LNCAP (cell line): ENCODE data around the gene SLC26A1.

Experiments
- TF ChIP-seq, protein P1 (sequence below): fragments of 450-650 bp; IDR thresholded peaks from 2 replicates; pipeline ENCODE4 v1.5.1; 2017; ENCODE audit warnings: mild to moderate bottlenecking

Gene SLC26A1

DNA sequence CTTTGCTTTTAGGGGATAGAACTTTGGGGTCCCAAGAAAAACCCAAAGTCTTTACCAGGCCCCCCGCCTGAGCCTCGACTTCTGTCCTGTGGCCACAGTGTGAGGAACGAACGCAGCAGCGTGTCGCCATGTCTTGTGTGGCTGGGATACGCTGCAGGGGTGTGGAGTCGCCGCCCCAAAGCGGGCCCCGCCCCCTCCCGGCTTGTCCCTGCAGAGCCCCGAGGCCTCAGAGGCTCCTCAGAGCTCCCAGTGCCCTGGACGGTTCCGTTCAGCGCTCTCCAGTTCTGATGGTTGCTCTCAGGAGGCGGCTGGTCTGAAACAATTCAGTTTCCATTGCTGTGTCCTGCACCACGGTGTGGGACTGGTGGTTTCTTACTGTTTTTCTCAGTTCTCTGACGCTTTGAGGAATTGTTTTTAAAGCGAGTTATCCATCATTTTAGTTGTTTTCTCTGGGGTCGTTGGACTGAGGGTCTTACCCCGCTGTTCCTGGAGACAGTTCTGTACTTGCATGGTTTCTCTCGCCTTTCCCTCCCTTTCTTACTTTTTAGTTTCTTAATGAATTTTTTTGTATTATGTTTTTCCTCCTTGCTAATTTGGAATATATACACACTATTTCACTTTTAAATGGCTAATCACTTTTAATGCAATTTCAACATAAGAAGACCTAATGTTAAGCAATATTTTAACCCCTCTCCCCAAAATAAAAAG lies 7.9 kb downstream of the SLC26A1 start:
- TF ChIP-seq, protein P1, sequence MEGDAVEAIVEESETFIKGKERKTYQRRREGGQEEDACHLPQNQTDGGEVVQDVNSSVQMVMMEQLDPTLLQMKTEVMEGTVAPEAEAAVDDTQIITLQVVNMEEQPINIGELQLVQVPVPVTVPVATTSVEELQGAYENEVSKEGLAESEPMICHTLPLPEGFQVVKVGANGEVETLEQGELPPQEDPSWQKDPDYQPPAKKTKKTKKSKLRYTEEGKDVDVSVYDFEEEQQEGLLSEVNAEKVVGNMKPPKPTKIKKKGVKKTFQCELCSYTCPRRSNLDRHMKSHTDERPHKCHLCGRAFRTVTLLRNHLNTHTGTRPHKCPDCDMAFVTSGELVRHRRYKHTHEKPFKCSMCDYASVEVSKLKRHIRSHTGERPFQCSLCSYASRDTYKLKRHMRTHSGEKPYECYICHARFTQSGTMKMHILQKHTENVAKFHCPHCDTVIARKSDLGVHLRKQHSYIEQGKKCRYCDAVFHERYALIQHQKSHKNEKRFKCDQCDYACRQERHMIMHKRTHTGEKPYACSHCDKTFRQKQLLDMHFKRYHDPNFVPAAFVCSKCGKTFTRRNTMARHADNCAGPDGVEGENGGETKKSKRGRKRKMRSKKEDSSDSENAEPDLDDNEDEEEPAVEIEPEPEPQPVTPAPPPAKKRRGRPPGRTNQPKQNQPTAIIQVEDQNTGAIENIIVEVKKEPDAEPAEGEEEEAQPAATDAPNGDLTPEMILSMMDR, result no peak

DNA sequence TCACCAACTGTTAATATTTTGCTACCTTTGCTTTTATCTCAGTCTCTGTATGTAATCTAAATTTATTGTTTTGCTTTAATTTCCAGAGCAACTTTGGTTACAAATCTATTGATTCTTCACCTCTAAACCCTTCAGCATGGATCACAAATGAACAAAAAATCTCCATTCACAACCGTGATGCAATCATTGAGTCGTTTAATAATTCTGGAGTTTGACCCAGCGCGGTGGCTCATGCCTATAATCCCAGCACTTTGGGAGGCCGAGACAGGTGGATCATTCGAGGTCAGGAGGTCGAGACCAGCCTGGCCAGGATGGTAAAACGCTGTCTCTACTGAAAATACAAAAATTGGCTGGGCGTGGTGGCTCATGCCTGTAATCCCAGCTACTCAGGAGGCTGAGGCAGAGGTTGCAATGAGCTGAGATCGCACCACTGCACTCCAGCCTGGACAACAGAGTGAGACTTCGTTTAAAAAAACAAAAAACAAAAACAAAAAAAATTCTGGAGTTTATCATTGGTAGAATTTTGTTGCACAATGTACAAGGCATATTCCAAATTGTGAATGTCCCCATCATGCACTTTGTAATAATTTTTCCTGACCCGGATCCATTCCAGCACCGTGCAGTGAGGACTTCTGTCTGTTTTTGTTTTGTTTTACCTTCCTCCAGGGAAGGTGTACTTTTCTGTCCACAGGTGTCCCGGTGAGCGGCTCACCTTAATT lies 8.7 kb downstream of the SLC26A1 start:
- TF ChIP-seq, protein P1, result no peak

DNA sequence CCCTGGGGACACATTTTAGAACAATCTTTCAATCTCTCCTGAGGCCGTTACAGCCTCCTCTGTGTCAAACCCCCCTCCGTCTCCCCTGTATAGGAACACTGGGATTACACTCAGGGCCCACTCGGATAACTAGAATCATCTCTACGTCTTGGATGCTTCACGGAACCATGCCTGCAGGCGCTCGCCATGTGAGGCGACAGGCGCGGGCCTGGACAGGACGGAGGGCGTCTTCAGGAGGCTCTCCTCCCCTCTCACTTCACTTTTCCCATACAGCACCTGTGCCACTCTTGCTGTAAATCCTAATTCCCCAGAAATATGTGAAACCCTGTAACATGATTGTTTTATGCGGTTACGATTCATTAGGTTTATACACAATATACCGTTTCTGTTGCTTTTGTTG lies 10.4 kb downstream of the SLC26A1 start:
- TF ChIP-seq, protein P1, result no peak

DNA sequence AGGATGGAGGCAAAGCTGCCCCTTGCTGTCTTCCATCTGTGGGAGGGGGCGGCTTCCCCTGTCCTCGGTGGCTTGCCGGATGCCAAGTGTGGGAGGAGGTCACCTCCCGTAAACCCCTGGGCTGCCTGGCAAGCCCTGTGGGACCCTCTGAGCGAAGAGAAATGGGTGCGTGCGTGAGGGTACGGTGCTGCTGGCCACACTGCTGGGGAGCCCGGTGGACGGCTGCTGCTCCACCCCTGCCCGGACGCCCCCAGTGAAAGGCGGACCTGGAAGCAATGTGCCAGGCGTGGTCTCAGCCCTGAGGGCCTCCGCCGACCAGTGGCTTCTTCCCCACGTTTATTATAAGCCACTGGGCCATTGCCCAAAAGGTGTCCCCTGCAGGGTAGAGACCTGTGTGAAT lies 10.9 kb downstream of the SLC26A1 start:
- TF ChIP-seq, protein P1, result no peak

DNA sequence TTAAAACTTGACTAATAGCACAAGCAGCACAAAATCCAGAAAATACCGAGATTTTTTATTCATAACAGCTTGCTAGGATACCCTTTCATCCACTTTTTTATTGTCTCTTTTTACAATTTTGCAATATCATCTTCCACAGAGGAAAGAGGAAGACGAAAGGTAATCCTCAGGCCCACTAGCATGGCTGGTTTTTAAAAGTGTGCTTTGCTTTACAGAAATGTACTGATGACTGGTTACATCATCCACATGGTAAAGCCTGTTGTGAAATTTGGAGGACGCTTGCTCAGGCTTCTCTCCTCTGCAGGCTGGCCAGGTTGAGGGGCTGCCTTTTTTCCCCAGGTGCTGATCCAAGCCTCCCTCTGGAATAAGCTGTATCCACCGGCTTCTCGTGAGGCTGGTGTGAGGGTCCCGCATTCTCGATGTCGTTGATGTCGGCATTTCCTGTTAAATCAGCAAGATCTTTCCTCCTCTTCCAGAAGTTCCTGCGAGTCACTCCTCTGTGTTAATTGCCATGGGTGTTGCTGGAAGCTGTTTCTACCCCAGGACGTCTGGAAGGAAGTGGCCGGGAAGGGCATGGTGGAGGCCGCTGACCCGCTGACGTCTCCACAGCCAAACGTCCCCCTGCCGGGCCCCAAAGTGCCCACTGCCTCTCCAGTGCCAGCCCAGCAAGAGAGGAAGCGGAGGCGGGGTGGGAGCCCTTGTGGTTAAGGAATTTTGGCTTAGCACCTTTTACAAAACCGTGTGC lies 14.1 kb downstream of the SLC26A1 start:
- TF ChIP-seq, protein P1, result no peak

DNA sequence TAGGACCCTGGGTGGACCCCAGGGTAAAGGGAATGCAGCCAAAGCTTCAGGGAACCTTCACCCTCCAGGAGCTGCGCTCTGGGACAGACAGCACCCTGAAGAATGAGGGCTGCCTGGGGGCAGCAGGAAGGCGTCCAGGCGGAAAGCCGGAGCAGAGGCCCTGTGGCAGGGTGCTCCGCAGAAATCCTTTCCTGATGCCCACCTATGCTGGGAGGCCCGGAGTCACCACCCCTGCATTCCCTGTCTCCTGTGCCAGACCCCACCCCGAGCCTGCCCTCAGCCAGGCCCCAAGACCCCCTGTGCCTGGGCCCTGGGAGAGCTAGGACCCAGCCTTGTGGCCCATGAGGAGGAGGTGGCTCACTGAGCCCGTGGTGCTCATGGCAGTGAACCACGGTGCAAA lies 18.5 kb downstream of the SLC26A1 start:
- TF ChIP-seq, protein P1, result no peak

DNA sequence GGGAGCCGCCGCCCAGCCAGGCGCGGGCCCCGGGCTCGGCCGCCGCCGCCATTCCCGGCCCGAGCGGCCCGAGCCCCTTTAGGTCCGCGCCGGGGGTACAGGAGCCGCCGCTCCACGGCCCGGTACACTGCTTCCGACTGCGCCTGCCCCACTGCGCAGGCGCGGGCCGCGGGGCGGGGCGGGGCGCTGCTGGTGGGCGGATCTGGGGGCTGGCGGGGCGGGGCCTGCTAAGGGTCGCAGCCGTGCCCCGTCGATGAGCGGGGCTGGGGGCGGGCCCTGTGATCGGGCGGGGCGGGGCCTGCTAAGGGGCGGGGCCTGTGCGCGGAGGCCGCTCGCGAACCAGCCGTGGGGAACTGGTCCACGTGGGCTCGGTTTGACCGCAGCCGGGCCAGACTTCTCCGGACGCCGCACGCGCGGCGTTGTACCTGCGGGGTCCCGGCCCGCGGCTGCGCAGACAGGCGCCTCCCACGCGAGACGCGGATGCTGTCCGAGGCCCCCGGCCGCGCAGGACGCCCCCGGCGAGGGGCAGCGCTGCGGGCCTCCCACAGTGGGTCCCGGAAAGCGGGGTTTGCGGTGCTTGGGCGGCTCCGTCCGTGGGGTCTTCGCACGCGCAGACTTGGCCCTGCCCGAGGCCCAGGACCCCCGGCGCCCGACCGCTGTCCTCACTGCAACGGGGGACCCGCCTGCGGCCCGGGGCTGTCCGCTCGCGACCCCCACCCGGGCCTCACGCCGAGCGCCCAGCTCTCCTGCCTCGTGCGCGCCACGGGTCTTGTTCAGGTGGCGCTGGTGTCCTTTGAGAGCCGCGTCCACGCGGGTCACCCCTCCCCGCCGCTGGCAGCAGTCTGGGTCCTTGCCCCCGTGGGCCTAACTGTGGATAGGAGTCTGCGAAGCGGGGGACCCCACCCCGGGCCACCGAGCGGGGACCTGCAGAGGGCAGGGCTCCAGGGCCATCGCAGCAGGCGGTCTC lies 19.5 kb downstream of the SLC26A1 start, which contains the start of gene DGKQ:
DGKQ (minus strand) TSS at position 139 of the 967 bp plus-strand sequence; CDS start at position 52, 87 bp downstream.
- TF ChIP-seq, protein P1, result no peak
